HG03159 (cell line): ENCODE results near the gene MACROD2.

ENCODE experiments used
- ATAC-seq: cut with Tn5 transposase; IDR thresholded peaks from one replicate; pipeline ENCODE4 v1.9.1; 2021; ENCODE audit warnings: mild to moderate bottlenecking, moderate library complexity; ENCODE audit not compliant: unreplicated experiment

The MACROD2 gene

DNA sequence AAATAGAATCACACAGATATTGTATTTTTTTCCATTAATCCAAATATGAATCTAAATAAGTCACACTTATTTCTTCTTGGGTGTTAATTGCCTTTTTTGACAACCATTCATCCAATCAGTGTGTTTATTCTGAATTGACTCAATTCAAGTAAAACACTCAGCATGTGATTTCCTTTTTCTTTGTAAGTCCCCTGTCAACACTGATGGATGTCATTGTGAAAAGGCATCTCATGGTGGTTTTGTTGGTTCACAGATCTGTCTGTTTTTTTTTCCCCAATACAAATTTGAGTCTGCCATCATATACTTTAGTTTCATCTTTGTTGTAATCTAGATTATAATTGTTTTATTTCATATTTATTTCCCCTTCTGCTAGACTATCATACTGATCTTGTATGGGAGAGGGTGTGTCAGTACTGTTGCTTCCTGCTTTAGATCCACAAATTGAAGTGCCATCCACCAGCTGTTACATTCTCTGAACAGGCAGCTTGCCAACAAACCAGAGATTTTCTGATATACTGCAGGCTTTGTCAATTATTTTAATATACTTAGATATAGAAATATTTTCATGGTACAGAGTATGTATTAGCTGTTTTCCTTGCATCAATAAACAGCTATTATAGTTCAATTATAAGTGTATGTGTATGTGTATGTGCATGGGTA lies 406.3 kb downstream of the MACROD2 start:
- no peak for ATAC-seq

DNA sequence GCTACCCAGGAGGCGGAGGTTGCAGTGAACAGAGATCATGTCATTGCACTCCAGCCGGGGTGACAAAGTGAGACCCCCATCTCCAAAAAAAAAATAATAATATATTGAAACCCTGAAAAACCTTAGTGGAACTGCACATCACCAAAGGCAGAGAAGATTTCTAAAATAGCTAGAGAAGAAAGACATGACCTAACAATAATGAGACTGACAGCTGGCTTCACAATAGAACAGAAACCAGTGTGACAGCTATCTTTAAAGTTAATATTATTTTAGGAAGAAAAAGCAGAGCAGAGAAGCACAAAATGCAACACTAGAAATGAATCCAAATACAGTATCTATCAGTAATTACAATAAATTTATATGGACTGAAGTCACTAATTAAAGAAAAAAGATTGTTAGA lies 409.2 kb downstream of the MACROD2 start:
- ATAC-seq = no peak

DNA sequence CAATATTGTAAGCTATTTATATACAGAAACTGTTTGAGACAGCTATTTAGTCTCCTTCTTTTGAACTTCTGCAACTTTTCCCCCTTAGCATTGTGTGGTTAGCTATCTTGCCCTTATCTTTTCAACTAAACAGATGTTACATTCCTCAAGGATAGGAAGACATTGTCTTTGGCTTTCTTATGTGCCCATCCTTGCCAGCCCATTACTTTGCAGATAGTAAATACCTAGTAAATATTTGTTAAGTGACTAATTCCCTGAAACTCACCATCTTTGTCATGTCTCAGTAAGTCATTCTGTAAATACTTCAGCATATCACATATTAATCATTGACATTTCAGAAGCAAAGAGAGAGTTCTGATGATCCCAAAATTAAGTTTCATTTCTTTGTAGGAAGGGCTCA lies 411.2 kb downstream of the MACROD2 start:
- ATAC-seq = peak; percentile 67

DNA sequence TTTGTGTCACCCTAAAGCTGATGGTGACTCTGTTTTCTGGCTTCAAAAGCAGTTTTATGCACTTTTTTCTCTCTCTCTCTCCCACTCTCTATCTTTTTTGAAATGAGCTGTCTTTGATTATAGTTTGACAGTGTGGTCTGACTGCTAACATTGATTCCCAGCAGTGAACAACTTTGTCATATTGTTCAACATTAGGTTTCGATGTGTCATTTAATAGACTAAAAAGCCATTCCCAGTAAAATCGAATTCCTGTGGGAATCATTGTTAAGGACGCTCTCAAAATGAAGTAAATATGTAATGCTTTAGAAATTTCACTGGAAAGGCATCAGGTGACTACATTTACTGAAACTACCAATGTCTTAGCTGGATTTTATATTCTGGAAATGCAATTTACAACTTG lies 412.0 kb downstream of the MACROD2 start:
- ATAC-seq = no peak

DNA sequence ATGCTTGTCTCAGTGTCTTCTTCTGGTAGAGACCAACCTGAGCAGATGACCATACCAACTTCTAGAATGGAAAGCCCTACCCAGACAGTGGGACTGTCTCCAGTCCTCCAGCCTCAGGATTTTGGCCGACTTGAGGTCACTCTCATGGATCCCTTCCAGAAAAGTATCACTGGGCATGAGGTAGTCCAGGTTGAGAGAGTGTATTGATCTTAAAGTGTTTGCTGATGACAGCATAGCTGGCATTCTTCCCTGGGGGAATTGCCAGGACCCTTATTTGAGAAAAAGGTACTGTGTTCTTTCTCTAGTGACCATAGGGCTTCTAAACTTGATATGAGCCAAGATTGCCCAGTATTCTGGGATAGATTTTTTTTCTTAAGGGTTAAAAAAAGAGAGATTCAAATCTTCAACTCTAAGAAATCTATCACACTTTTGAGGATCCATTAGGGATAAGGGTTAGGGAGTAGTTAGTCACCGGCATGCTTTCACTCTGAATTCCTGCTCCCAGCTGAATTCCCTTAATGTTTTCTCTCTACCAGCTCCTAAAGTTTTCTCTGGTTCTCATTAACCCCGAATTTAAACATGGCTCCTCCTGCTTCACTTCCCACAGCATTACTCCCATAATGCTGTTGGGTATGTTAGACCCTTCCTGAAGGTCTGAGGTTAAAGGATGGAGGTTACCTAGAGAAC lies 415.7 kb downstream of the MACROD2 start:
- ATAC-seq = no peak

DNA sequence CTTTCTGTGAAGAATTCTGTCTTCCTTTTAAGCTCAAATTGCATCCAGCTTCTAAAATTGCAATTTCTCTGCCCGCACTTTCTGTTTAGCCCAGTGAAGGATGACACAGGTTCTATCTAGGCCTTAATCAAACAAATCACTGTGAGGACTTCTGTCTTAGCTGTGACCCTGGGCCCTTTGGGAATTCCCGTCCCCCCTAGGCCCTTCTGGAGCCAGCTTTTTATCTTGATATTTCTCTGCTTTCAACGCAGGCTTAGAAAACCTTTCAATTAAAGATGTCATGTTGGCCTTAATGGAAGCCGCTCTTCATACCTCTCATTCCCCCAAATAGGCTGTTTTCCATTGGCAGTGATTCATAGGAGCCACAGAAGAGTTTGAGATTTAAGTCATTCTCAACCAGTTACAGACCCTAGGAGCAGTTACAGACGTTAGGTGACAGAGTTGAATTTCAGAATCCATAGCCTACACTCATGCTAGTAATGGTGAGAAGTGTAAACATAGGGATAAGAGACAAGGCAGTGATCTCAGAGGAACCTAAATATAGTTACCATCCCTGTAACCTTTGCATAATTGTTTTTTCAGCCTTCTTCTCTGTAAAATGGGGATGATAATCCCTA lies 416.9 kb downstream of the MACROD2 start:
- no peak for ATAC-seq

DNA sequence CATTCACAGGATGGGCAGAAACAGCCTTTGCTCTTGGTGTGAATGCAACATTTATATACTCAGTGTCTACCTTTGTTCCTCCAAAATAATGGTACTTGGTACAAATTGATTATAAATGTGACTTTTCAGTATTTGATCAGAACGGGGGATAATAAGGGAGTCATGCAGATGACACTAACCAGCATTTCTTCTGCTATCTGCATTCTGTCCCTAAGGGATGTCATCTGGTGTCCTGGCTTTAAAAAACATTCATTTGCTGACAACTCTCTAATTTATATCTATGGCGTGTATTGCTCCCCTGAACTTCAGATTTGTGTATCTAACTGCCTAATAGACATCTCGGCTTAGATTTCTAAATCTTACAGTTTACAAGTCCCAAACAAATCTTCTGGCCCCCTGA lies 418.5 kb downstream of the MACROD2 start:
- no peak for ATAC-seq

DNA sequence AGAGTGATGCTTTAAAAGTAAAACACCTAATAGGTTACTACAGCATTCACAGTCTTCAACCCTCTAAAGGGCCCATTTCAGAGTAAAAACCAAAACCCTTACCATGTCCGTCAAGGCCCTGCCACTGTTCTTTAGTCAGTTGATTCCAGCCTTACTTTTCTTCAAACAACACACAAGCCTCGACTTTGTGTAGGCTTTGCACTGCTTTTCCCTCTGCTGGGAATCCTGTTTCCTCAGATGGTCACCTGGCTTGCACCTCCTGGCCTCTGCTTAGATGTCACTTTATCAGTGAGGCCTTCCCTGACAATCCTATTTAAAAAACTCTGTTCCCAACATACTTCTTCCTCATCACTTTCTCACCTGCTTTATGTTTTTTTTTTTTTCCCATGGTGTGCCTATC lies 419.2 kb downstream of the MACROD2 start:
- ATAC-seq = no peak

DNA sequence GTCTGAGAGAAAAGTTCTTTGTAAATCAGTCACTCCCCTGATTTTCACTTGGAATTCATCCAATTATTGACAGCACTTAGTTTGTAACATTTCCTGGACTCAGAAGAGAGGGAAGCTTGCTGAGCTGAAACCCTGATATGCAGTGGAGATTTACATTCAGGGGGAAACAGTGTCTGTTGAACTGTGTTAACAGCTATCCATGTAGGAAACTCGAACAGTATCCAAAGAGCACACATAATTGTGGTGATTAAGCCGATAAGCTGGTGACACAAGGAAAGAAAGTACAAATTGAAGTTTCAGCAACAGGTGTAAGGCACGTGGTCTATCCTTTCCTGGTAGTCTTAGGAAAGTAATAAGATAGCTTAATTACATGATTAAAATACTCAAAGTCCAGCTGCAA lies 420.2 kb downstream of the MACROD2 start:
- ATAC-seq = no peak

DNA sequence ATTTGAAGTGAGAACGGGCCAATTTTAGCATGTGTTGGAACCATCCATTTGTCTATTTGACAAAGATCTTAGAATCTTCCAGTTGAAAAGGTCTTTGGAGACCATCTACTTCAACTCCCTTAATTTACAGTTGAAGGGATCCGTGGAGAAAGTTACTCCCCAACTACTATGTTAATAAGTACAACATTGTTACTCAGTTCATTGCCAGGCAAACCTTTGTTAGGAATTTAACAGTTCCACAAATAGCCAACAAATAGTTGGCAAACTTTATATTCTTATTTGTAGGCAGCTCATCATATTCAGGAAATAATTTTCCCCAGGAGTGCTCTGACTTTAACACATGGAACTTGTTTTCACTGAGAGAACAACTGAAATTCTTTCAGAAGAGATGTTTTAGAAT lies 423.1 kb downstream of the MACROD2 start:
- ATAC-seq = no peak

DNA sequence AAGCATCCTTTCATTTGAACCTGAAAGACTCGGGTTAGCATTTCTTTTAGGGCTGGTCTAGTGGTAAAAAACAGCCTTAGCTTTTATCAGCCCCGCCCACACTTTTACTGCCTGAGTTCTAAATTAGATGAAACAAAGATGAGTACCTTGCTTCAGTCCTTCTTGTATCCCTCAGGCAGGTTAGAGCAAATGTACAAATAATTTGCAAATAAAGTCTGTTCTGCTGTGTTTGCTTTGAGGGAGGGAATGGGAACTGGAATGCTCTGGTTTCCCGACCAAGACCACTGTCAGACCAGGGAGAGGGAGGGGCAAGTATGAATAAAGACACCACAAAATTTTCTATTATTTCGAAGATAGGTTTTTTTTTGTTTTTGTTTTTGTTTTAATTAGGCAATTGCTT lies 427.6 kb downstream of the MACROD2 start:
- no peak for ATAC-seq

DNA sequence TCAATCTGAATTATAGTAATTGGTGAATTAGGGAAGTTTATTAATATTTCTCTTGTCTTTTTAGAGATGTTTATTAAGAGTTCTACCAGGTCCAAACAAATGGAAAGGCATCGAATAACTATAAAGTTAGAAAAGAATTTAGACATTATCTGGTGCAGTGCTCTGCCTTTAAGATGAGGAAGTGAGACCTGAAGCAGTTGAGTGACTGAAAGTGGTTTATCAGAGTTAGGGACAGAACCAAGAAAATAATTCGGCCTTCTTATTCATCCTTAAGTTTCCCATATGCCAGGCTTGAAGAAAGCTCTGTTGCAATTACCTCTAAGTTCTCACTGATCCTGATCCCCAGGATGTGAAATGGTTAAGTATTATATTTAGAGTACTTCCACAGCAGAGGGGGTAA lies 436.3 kb downstream of the MACROD2 start:
- ATAC-seq = peak; percentile 70

DNA sequence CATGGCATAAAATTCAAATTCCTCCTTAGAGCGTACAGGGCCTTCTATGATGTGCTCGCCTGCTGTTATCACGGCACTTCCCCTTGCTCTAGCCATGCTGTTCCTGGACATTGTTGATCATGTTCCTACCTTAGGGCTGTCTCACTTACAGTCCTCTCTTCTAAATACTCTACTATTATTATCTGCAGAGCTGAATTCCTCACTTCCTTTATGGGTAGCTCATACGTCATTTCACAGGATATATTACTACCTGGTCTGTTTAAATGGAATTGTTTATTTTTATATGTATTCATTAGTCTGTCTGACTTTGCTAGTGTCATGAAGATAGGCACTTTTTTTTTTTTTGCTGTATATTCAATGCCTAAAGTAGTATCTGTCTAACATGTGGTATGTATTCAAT lies 436.8 kb downstream of the MACROD2 start:
- ATAC-seq = no peak

DNA sequence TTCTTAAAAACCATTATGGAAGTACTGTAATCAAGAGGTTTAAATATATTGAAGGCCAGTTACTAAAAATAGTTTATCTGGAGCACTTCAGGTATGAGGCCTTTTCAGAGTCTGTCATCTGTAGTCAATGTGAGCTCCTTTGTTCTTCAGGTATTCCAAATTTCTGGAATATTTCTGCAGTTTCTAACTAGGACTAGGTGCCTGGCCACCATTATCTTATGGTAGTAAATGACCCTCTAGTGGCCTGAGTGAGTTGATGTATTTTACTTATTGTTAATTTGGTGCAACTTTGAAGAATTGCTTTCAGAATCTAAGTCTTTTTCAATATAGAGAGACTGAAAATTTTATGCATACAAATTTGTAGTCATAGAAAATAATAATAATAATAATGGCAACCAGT lies 437.3 kb downstream of the MACROD2 start:
- no peak for ATAC-seq

DNA sequence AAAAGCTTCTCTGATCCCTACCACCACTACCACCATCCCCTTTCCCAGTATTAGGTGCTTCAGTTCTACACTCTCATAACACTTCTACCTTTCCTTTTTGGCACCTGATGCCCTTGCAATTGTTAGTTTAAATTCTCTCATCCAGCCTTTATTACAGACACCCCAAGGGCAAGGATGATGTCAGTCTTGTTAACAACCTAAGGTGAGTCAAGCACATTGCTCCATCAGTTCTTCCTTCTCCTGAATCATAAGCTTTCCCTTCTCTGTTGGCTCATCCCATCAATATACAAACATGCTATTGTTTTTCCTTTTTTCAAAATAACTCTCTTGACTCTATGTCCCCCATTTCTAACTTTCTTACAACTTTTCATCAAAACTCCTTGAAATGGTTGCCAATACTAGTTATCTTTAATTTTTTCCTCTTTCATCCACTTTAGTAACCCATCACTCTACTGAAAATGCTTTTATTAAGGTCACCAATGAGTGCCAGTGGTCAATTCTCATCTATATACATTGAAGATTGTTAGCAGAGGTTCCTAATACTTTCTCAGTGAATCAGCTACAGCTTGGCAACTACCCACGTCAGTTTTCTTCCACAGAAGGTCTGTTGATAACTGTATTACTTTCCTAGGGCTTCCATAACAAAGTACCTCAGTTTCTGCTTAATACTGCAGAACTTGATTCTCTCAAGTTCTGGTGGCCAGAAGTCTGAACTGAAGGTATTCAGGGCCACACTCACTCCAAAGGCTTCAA lies 439.2 kb downstream of the MACROD2 start:
- no peak for ATAC-seq

DNA sequence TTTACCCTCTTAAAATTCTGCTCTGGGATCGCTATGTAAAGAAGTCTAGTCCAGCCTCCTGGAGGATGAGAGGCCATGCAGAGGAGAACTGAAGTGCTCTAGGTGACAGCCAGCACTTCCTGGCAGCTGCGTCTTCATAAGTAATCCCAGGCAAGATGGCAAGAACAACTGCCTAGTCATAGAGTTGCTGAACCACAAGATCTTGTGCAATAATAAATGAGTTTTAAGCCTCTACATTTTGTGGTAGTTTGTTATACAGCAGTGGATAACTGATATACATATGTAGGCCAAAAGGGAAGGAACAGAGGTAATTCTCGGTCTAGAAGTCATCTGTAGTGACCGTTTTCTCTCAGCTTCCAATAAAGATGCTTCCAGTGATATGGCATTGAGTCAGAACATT lies 445.9 kb downstream of the MACROD2 start:
- no peak for ATAC-seq

DNA sequence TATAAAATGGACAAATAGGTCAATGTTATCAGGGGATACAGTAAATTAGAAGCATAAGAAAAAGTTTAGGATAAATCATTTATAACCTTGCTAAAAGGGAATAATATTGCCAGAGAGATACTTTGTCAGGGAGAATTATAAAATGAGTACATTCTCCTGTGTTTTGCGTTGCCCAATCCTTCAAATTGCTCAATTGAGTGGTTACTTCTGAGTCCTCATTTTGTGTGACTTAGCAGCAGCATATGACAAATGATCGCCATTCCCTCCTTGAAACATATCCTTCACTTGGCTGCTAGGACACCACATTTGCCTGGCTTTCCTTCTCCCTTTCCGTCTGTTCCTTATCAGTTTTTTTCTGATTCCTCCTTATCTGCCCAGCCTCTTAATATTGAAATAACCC lies 448.8 kb downstream of the MACROD2 start:
- no peak for ATAC-seq

DNA sequence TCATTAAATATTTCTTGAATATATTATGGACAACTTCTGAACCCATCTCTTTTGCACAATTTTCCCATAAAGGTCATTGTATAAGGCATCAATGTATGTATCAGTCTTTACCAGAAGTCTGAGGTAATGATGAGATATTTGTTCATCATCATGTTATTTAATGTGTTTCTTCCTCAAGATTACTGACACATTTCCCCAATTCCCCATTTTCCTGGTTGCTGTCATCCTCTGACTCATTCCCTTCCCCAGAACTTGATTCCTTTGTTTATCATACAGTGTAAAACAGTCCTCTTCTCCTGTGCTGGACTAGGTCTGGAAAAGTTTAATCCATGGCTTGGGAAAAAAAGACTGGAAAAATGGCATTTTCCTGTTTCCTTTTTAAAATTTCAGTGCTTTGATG lies 450.0 kb downstream of the MACROD2 start:
- no peak for ATAC-seq

DNA sequence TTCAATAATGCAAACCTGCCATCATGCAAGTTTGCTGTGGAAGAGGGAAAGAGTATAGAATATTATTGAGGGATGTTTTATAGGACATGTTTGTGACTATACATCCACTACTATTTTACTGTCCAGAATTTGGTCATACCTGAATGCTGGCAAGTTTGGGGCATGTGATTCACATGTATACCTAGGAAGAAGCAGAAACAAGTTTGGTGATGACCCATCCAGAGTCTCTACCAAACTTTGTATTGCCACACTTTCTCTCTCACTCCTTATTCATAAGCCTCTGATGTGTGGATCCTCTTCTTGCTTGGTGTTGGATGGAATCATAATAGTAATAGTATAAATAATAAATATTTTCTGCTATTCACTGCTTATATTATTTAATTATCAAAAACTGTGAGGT lies 450.6 kb downstream of the MACROD2 start:
- ATAC-seq = no peak

DNA sequence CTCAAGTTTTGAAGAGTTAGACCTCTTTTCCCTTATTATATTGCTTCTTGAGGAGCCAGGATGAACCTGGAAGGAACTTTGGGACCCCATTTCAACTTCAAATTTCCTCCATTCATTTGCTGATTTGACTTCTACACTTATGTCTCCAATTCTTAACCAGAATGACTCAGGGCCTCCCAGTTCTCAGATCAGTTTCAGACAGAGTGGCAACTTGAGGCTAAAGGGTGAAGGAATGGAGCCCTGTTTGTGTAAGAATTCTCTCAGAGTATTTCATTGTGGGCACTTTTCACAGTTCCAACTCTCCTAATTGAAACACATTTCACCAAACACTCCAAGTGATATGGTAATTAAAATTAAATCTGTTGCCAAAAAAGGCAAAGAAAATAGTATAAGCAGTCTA lies 451.1 kb downstream of the MACROD2 start:
- ATAC-seq = no peak

DNA sequence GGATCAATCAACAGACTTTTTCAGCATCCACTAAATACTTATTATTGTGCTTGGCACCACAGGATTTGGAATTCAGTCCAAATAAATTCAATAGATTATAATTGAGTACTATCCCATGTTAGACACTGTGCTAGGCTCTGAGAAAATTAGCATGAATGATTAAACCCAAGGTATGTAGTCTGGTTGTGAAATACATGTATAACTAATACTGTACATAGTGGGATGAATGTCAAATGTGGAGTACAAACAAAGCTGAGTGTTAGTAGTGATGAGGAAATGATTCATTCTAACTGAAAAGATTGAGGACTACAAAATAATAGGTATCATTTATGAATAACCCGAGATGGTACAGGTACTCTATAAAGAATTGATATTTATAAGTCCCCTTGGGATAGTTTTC lies 454.0 kb downstream of the MACROD2 start:
- no peak for ATAC-seq

DNA sequence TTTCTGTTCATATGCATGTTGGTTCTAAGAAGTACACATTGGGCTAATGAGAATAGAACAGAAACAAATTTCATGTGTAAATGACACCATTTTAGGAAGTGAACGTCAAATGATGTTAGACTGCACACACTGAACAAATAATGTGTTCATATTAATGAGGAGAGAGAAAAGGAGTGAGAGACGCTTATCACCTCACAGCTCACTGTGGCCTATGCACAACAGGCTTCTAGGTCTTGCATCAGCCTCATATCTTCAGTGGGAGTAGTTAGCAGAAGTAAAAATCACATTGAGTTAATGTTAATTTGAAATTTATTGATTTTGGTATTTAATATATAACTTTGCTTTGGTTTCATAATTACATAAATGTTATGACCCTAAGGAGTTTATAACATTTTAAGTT lies 454.9 kb downstream of the MACROD2 start:
- ATAC-seq = no peak
